Measurements from ENCODE around the gene PLEKHA8. TPM values are rescaled to one million over a fixed set of nuclear protein-coding genes. Genes with fewer than 3 reads are reported as not detected.
"Not testable (repeated sequence)": the region's sequence is repeated elsewhere in the genome, so short reads cannot be mapped to it uniquely, and the experiment has no call there.

The PLEKHA8 gene
- polyA plus RNA-seq, 1 donor: 11.4 TPM

GRCh38 chr7:30026229-30027064, 1.8 kb upstream of the PLEKHA8 start, which contains the start of gene FKBP14:
TSS of gene FKBP14 (minus strand) at chr7:30026702. CDS start at chr7:30026508, 194 bp downstream.
- peak; percentile 99 for DNase-seq

GRCh38 chr7:30027065-30027456, 1.2 kb upstream of the PLEKHA8 start:
- DNase-seq: no peak

- no peak for DNase-seq
Observed at GRCh38 chr7:30027740-30028215, 434 bp upstream of the PLEKHA8 start.

GRCh38 chr7:30028749-30029635, 780 bp downstream of the PLEKHA8 start:
- DNase-seq: no peak

- no peak for DNase-seq
Observed at GRCh38 chr7:30029696-30030095, 1.5 kb downstream of the PLEKHA8 start.

GRCh38 chr7:30032310-30033125, 4.3 kb downstream of the PLEKHA8 start:
- DNase-seq: no peak

- no peak for DNase-seq
Observed at GRCh38 chr7:30034501-30034900, 6.3 kb downstream of the PLEKHA8 start.

GRCh38 chr7:30036220-30036619, 8.0 kb downstream of the PLEKHA8 start:
- DNase-seq: no peak

GRCh38 chr7:30038196-30038980, 10.2 kb downstream of the PLEKHA8 start:
- peak; percentile 33 for DNase-seq

- no peak for DNase-seq
Observed at GRCh38 chr7:30040938-30041337, 12.7 kb downstream of the PLEKHA8 start.

- DNase-seq: no peak
Observed at GRCh38 chr7:30041526-30042269, 13.5 kb downstream of the PLEKHA8 start.

- no peak for DNase-seq
Observed at GRCh38 chr7:30046127-30046770, 18.0 kb downstream of the PLEKHA8 start.

- no peak for DNase-seq
Observed at GRCh38 chr7:30047124-30047523, 18.9 kb downstream of the PLEKHA8 start.

- no peak for DNase-seq
Observed at GRCh38 chr7:30048582-30048981, 20.4 kb downstream of the PLEKHA8 start.

- DNase-seq: no peak
Observed at GRCh38 chr7:30049173-30049572, 21.0 kb downstream of the PLEKHA8 start.

- DNase-seq: no peak
Observed at GRCh38 chr7:30053068-30053467, 24.9 kb downstream of the PLEKHA8 start.

- DNase-seq: no peak
Observed at GRCh38 chr7:30057741-30058140, 29.5 kb downstream of the PLEKHA8 start.

- DNase-seq: not testable (repeated sequence)
Observed at GRCh38 chr7:30061786-30062185, 33.6 kb downstream of the PLEKHA8 start.

- DNase-seq: no peak
Observed at GRCh38 chr7:30062587-30062986, 34.4 kb downstream of the PLEKHA8 start.

- no peak for DNase-seq
Observed at GRCh38 chr7:30065746-30066145, 37.5 kb downstream of the PLEKHA8 start.
